ENCODE results near the gene ZNF608. TPM values are rescaled to one million over a fixed set of nuclear protein-coding genes. Genes with fewer than 3 reads are reported as not detected.

ZNF608 gene
- total RNA-seq, 1 experiment from 2014 or later, result 12.1 TPM

- H3K4me1 ChIP-seq (ENCODE audit: low read length), result peaks cover 62% of the 10 kb centered on the region
- H3K4me2 ChIP-seq (ENCODE audit: low read depth, low read length, poor library complexity, severe bottlenecking), result peak overlapping the region; percentile 77
- H3K36me3 ChIP-seq (ENCODE audit: insufficient read depth, low read length), result no peaks in the 10 kb centered on the region
- H3K9me3 ChIP-seq (ENCODE audit: low read length), result no peaks in the 10 kb centered on the region
- H3K9me2 ChIP-seq (replicated peaks; ENCODE audit: insufficient read depth, low read length), result no peaks in the 10 kb centered on the region
- H3K79me2 ChIP-seq (ENCODE audit: low read length), result no peaks in the 10 kb centered on the region
- DNase-seq, result peak; percentile 65
- H3K27me3 ChIP-seq (ENCODE audit: low read length), result no peaks in the 10 kb centered on the region
- peak overlapping the region; percentile 95 for H3K27ac ChIP-seq (ENCODE audit: low read length)
- no peaks in the 10 kb centered on the region for H4K20me1 ChIP-seq (ENCODE audit: insufficient read depth, low read depth, low read length)
- H2AFZ ChIP-seq (ENCODE audit: low read length), result peak overlapping the region; percentile 59; the same call in 1 of the 2 replicates
- H3K4me3 ChIP-seq (ENCODE audit: low read length), result peak overlapping the region; percentile 22
- peak overlapping the region; percentile 43 for H3K9ac ChIP-seq (ENCODE audit: low read length)
These were observed 44.5 kb downstream of the ZNF608 start for GRCh38 chr5:124701873-124702425.

GRCh38 chr5:124701016-124701415 lies 45.4 kb downstream of the ZNF608 start:
- Histone ChIP-seq H3K4me2 (ENCODE audit: low read depth, low read length, poor library complexity, severe bottlenecking) (no peak overlapping the region), H3K79me2 (ENCODE audit: low read length) (no peaks in the 10 kb centered on the region), H4K20me1 (ENCODE audit: insufficient read depth, low read depth, low read length) (no peaks in the 10 kb centered on the region), H3K9ac (ENCODE audit: low read length) (no peak overlapping the region), H3K36me3 (ENCODE audit: insufficient read depth, low read length) (no peaks in the 10 kb centered on the region), H2AFZ (ENCODE audit: low read length) (no peak overlapping the region), H3K27me3 (ENCODE audit: low read length) (no peaks in the 10 kb centered on the region), H3K9me3 (ENCODE audit: low read length) (no peaks in the 10 kb centered on the region), H3K9me2 (replicated peaks; ENCODE audit: insufficient read depth, low read length) (no peaks in the 10 kb centered on the region), H3K4me3 (ENCODE audit: low read length) (no peak overlapping the region), H3K27ac (ENCODE audit: low read length) (no peak overlapping the region), H3K4me1 (ENCODE audit: low read length) (peaks cover 53% of the 10 kb centered on the region)
- no peak for DNase-seq

GRCh38 chr5:124700333-124700732 lies 46.1 kb downstream of the ZNF608 start:
- Histone ChIP-seq H3K27ac (ENCODE audit: low read length) (no peak overlapping the region), H3K27me3 (ENCODE audit: low read length) (no peaks in the 10 kb centered on the region), H3K9ac (ENCODE audit: low read length) (no peak overlapping the region), H3K9me3 (ENCODE audit: low read length) (no peaks in the 10 kb centered on the region), H3K4me3 (ENCODE audit: low read length) (no peak overlapping the region), H3K36me3 (ENCODE audit: insufficient read depth, low read length) (no peaks in the 10 kb centered on the region), H2AFZ (ENCODE audit: low read length) (no peak overlapping the region), H4K20me1 (ENCODE audit: insufficient read depth, low read depth, low read length) (no peaks in the 10 kb centered on the region), H3K4me1 (ENCODE audit: low read length) (peaks cover 46% of the 10 kb centered on the region), H3K79me2 (ENCODE audit: low read length) (no peaks in the 10 kb centered on the region), H3K4me2 (ENCODE audit: low read depth, low read length, poor library complexity, severe bottlenecking) (no peak overlapping the region), H3K9me2 (replicated peaks; ENCODE audit: insufficient read depth, low read length) (no peaks in the 10 kb centered on the region)
- DNase-seq, result no peak

GRCh38 chr5:124698770-124699169 lies 47.7 kb downstream of the ZNF608 start:
- no peaks in the 10 kb centered on the region for H3K9me2 ChIP-seq (replicated peaks; ENCODE audit: insufficient read depth, low read length)

GRCh38 chr5:124697933-124698591 lies 48.4 kb downstream of the ZNF608 start:
- no peaks in the 10 kb centered on the region for H3K27me3 ChIP-seq (ENCODE audit: low read length)
- DNase-seq, result no peak
- H4K20me1 ChIP-seq (ENCODE audit: insufficient read depth, low read depth, low read length), result no peaks in the 10 kb centered on the region
- H3K4me2 ChIP-seq (ENCODE audit: low read depth, low read length, poor library complexity, severe bottlenecking), result no peak overlapping the region
- H3K9me3 ChIP-seq (ENCODE audit: low read length), result no peaks in the 10 kb centered on the region
- H3K9me2 ChIP-seq (replicated peaks; ENCODE audit: insufficient read depth, low read length), result no peaks in the 10 kb centered on the region
- no peak overlapping the region for H3K9ac ChIP-seq (ENCODE audit: low read length)
- H3K36me3 ChIP-seq (ENCODE audit: insufficient read depth, low read length), result no peaks in the 10 kb centered on the region
- H3K27ac ChIP-seq (ENCODE audit: low read length), result no peak overlapping the region
- no peaks in the 10 kb centered on the region for H3K79me2 ChIP-seq (ENCODE audit: low read length)
- no peak overlapping the region for H2AFZ ChIP-seq (ENCODE audit: low read length)
- H3K4me3 ChIP-seq (ENCODE audit: low read length), result no peak overlapping the region
- peaks cover 26% of the 10 kb centered on the region for H3K4me1 ChIP-seq (ENCODE audit: low read length)

More at GRCh38 chr5:124698770-124699169, 47.7 kb downstream of the ZNF608 start:
- Histone ChIP-seq H3K79me2 (ENCODE audit: low read length) (no peaks in the 10 kb centered on the region), H3K9me3 (ENCODE audit: low read length) (no peaks in the 10 kb centered on the region), H3K4me2 (ENCODE audit: low read depth, low read length, poor library complexity, severe bottlenecking) (no peak overlapping the region), H2AFZ (ENCODE audit: low read length) (no peak overlapping the region), H3K27me3 (ENCODE audit: low read length) (no peaks in the 10 kb centered on the region), H3K4me3 (ENCODE audit: low read length) (no peak overlapping the region), H3K4me1 (ENCODE audit: low read length) (peaks cover 33% of the 10 kb centered on the region), H3K27ac (ENCODE audit: low read length) (no peak overlapping the region), H3K36me3 (ENCODE audit: insufficient read depth, low read length) (no peaks in the 10 kb centered on the region), H4K20me1 (ENCODE audit: insufficient read depth, low read depth, low read length) (no peaks in the 10 kb centered on the region), H3K9ac (ENCODE audit: low read length) (no peak overlapping the region)
- DNase-seq, result no peak

GRCh38 chr5:124697501-124697900 lies 48.9 kb downstream of the ZNF608 start:
- no peaks in the 10 kb centered on the region for H3K36me3 ChIP-seq (ENCODE audit: insufficient read depth, low read length)

GRCh38 chr5:124696898-124697297 lies 49.5 kb downstream of the ZNF608 start:
- no peaks in the 10 kb centered on the region for H3K9me2 ChIP-seq (replicated peaks; ENCODE audit: insufficient read depth, low read length)
- DNase-seq, result no peak
- H3K27me3 ChIP-seq (ENCODE audit: low read length), result no peaks in the 10 kb centered on the region
- peaks cover 14% of the 10 kb centered on the region for H3K4me1 ChIP-seq (ENCODE audit: low read length)
- no peaks in the 10 kb centered on the region for H3K79me2 ChIP-seq (ENCODE audit: low read length)
- no peak overlapping the region for H3K4me3 ChIP-seq (ENCODE audit: low read length)
- H3K4me2 ChIP-seq (ENCODE audit: low read depth, low read length, poor library complexity, severe bottlenecking), result no peak overlapping the region
- no peak overlapping the region for H2AFZ ChIP-seq (ENCODE audit: low read length)
- no peaks in the 10 kb centered on the region for H3K36me3 ChIP-seq (ENCODE audit: insufficient read depth, low read length)
- H3K9me3 ChIP-seq (ENCODE audit: low read length), result no peaks in the 10 kb centered on the region
- H4K20me1 ChIP-seq (ENCODE audit: insufficient read depth, low read depth, low read length), result no peaks in the 10 kb centered on the region
- no peak overlapping the region for H3K9ac ChIP-seq (ENCODE audit: low read length)
- no peak overlapping the region for H3K27ac ChIP-seq (ENCODE audit: low read length)

More at GRCh38 chr5:124697501-124697900, 48.9 kb downstream of the ZNF608 start:
- DNase-seq, result no peak
- H3K79me2 ChIP-seq (ENCODE audit: low read length), result no peaks in the 10 kb centered on the region
- H3K4me3 ChIP-seq (ENCODE audit: low read length), result no peak overlapping the region
- no peaks in the 10 kb centered on the region for H3K27me3 ChIP-seq (ENCODE audit: low read length)
- H3K4me1 ChIP-seq (ENCODE audit: low read length), result peaks cover 20% of the 10 kb centered on the region
- no peak overlapping the region for H3K9ac ChIP-seq (ENCODE audit: low read length)
- no peaks in the 10 kb centered on the region for H4K20me1 ChIP-seq (ENCODE audit: insufficient read depth, low read depth, low read length)
- no peak overlapping the region for H3K27ac ChIP-seq (ENCODE audit: low read length)
- H3K9me2 ChIP-seq (replicated peaks; ENCODE audit: insufficient read depth, low read length), result no peaks in the 10 kb centered on the region
- H3K9me3 ChIP-seq (ENCODE audit: low read length), result no peaks in the 10 kb centered on the region
- H2AFZ ChIP-seq (ENCODE audit: low read length), result no peak overlapping the region
- no peak overlapping the region for H3K4me2 ChIP-seq (ENCODE audit: low read depth, low read length, poor library complexity, severe bottlenecking)
